NCI-H510A treated with DMSO at 0.1 percent for 48 hours (cell line): Measurements from ENCODE around the gene APOL6.
"Not testable (repeated sequence)": the region's sequence is repeated elsewhere in the genome, so short reads cannot be mapped to it uniquely, and the experiment has no call there.

Source experiments
- DNase-seq: peaks from one replicate; lab custom pipeline; 2025; lab: John Stamatoyannopoulos, UW

The APOL6 gene

DNA sequence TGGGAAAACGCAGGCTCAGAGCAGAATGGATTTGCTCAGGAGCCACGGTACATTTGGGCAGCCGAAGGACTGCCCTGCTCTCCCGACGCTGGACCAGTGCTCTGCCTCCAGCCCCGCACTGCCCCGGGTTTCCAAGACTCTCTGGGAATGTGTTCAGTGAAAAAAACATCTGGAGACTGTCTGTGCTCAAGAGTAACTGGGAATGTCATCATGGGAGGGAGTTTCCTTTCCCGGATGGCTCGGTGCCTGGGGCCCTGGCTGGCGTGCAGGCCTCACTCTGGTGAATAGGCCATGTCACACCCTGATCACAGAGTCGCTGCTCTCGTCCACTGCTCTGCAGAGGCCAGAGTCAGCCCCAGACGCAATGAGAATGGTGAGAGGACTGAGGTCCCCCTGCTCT is 9.8 kb upstream of the APOL6 start:
- DNase-seq = no peak

- no peak for DNase-seq
These were observed 6.6 kb upstream of the APOL6 start for GRCh38 chr22:35641494-35642120.

DNA sequence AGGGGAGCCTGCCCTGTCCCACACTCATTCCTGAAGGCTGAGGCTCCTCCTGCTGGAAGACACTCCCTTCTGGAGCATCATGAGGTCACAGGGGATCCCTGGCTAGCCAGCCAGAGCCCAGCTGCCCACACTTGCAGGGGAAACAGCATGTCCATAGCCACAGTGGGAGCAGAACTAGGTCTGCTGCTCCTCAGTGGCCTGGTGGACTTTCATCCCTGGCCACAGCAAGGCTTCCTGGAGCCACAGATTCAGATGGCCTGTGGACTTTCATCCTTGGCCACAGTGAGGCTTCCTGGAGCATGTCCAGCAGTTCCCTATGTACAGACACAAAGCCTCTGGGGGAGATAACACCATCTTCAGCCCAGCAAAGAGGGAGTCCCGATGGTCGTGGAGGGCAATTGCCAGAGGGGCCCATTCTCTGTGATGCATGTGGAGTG is 5.9 kb upstream of the APOL6 start:
- no peak for DNase-seq

DNA sequence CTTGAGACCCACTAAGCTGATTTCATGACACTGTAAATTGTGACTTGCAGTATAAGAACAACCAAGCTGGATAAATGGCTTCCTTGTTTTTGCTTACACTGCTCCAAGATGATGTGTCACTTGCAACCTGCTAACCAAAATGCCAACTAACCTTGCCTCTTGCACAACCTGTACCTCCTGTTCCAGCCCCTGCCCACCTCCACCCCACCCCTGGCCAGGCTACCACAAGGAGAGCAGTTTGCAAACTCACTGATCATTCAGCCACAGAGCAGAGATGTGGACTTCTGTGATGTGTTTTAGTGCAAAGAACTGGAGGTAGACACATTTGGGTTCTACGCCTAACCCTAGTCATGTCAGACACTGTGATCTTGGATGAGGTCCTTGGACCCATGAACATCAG is 4.3 kb upstream of the APOL6 start:
- no peak for DNase-seq

- DNase-seq = no peak
These were observed 2.6 kb upstream of the APOL6 start for GRCh38 chr22:35645646-35646045.

- DNase-seq = no peak
These were observed 844 bp downstream of the APOL6 start for GRCh38 chr22:35649026-35649553.

DNA sequence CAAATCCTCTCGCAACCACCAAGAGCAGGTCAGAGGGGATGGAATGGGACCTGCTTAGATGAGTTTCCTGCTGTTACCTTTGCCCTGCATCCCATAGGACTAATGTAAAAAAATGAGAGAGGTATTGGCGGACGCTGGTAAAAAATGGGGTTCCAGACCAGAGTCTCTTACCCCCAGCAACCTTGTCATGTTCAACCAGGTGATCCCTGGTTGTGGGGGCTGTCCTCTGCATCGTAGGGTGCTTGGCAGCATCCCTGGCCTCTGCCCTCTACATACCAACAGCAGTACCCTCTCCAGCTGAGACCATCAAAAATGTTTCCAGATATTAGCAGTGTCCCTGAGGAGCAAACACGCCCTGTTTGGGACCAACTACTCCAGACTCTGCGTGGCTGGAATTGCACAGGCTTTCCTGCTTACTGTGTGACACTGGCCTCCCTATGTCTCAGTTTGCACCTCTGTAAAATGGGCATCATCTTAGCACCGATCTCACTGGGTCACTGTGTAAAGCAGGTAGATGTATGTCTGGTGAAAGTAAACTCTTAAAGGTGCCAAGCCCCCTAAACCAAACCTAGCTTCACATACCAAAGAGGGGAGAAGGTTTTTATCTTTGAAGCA is 1.5 kb downstream of the APOL6 start:
- DNase-seq = no peak

- no peak for DNase-seq
These were observed 2.8 kb downstream of the APOL6 start for GRCh38 chr22:35651085-35651484.

DNA sequence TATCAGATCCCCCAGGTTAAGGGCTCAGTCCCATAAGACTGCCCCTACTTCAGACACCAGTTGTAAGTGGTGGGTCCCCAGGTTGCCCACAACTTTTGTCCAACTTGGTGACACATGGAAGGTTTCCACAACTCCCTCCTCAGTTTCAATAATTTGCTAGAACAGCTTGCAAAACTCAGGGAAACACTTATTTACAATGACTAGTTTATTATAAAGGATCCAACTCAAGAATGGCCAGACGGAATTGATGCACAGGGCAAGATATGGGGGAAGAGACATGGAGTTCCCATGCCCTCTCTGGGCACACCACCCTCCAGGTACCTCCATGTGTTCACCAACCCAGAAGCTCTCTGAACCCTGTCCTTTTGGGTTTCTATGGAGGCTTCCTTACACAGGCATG is 5.6 kb downstream of the APOL6 start:
- DNase-seq = no peak

- DNase-seq = no peak
These were observed 8.1 kb downstream of the APOL6 start for GRCh38 chr22:35656284-35656752.

GRCh38 chr22:35657571-35658312 is 9.5 kb downstream of the APOL6 start:
- DNase-seq = no peak

DNA sequence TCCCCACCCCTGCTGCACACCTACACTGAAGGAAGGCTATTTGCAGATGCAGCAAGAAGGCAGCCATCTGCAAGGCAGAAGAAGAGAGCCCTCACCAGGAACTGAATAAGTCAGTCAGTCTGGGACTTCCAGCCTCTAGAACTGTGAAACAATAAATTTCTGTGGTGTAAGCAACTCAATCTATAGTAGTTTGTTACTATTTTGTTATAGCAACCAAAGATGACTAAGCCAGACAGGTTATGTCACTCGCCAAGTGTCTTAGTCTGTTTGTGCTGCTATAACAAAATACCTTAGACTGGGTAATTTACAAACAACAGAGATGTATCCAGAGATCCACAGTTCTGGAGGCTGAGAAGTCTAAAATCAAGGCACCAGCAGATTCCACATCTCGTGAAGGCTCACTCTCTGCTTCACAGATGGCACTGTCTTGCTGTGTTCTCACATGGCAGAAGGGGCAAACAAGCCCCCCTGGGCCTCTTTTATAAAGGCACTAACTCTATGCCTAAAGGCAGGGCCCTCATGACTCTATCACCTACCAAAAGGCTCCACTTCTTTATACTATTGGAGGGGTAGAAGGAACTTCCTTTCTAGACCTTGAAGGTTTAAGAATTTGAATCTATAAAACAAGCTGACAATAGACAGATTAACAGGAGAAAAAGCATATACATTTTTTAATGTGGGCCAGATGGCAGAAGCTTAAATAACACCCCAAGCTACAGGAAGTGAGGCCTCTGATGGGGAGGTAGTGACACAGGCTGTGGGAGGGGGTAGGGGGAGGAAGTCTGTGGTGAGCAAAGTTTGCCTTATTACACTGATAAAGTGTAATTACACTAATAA is 12.3 kb downstream of the APOL6 start:
- no peak for DNase-seq

DNA sequence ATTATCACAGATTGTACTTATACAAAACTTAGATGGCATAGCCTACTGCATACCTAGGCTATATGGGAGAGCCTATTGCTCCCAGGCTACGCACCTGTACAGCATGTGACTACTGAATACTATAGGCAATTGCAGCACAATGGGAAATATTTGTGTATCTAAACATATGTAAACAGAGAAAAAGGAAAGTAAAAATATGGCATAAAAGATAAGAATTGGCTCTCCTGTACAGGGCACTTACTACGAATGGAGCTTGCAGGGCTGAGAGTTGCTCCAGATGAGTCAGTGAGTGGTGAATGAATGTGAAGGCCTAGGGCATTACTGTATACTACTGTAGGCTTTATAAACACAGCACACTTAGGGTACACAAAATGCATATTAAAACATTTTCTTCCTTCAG is 13.2 kb downstream of the APOL6 start:
- DNase-seq = no peak

- DNase-seq = no peak
These were observed 14.7 kb downstream of the APOL6 start for GRCh38 chr22:35662914-35663313.

- no peak for DNase-seq
These were observed 15.1 kb downstream of the APOL6 start for GRCh38 chr22:35663371-35663770.

DNA sequence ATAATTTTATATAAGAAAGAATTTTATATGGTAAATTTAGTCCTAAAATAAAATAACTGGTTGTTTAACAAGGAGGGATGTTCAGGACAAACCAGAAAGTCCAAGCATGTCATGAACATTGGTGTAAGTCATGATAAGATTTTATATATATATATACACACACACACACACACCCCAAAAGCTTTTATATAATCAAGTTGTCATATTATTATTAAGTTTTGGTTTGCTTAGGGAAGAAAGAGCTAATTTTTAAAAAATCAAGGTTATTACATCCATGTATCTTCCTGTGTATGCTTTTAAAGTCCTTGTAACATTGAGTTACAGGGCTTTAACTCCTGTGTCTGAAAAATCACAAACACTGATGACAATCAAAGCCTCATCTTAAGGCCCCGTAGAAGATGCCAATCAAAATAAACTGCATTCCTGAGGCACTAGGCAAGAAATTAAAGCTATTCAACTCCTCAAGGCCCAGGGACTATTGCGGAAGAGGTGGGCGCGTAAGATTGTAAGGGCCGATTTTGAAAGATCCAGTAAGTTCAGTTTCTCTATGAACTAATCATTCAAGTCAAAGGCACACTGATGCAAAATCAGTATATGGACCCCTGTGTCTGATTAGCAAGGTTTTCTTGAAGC is 16.8 kb downstream of the APOL6 start:
- DNase-seq = no peak

- DNase-seq = not testable (repeated sequence)
These were observed 18.5 kb downstream of the APOL6 start for GRCh38 chr22:35666699-35667098.

DNA sequence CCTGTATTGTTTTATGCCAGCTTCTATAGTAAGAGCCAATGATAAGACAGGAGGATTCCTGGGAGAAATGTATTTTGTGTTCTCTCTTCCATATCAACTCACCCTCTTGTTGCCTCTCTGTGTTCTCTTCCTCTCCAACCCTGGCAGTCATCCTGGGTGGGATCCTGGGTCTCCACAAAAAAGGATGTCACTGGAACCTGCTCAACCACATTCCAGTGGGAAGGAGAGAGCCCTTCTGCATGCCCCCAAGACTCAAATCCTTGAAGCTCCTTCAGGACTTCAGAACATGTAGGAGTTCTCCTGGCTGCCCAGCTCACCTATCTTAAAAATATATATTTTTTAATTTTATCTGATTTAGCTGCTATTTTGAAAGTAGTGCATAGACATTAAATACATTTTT is 26.1 kb downstream of the APOL6 start:
- DNase-seq = no peak

DNA sequence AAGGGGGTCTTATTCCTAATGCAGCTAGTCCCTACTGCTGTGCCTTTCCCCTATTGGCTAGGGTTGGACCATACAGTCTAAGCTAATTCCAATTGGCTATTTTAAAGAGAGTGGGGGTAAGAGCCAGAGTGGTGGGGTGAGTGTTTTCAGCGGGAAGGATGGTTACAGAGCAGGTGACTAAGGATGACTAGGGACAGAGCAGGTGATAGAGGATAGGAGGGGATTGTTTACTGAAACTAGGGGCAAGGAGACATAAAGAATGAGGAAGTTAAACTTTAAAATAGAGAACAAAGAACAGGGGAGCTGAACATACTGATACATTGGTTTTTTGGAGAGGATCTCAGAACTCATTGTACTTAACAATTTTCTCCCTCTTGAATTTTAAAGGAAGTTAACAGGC is 27.8 kb downstream of the APOL6 start:
- DNase-seq = not testable (repeated sequence)

DNA sequence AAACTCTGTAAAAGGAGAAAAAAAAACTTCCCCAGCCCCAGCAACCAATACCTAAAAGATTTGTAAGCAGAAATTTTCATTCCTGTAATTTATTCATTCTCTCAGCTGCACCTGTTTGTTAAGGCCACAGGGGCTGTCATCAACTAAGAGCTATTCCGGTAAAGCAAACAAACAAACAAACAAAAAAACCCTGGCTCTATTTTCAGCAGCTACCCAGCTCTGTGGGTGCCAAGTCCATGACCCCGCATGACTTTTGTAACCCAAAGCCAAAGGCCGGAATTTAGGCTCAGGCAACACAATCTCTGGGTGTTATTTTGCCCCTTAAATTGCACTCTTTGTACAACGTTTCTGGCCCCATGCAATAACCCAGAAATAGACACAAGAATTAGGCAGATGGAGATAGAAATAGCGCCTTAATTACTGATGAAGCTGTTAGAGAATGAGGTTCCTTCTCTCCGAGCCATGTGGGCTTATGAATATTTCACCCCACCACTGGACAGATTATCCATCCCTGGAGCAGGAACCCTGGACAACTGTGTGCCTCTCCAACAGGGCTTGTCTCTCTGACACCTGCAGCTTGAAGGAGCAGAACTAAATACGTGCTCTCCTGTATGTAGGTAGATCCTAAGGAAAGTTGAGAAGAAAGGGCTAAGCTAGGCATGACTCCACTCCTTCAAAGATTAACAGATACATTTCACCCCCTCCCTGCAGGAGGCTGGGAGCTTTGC is 29.4 kb downstream of the APOL6 start:
- no peak for DNase-seq

GRCh38 chr22:35678836-35679235 is 30.6 kb downstream of the APOL6 start:
- DNase-seq = no peak
